Mucosa of stomach (tissue), 1 donor: ENCODE data around the gene STAMBP.
"Not testable (repeated sequence)": the region's sequence is repeated elsewhere in the genome, so short reads cannot be mapped to it uniquely, and the experiment has no call there.

Experiments
- H3K27me3 ChIP-seq: one replicate; pipeline ENCODE4 v1.7.0; 2013; ENCODE audit warnings: mild to moderate bottlenecking, low read length; ENCODE audit not compliant: control insufficient read depth, insufficient read depth
- H3K36me3 ChIP-seq: one replicate; pipeline ENCODE4 v1.7.0; 2013; ENCODE audit warnings: low read length; ENCODE audit not compliant: control insufficient read depth, insufficient read depth
- H3K4me1 ChIP-seq: one replicate; pipeline ENCODE4 v1.7.0; 2013; ENCODE audit warnings: mild to moderate bottlenecking, low read length; ENCODE audit not compliant: control insufficient read depth, insufficient read depth
- H3K4me3 ChIP-seq: one replicate; pipeline ENCODE4 v1.7.0; 2013; ENCODE audit warnings: low read length
- H3K9ac ChIP-seq: one replicate; pipeline ENCODE4 v1.7.0; 2013; ENCODE audit warnings: mild to moderate bottlenecking, low read length, moderate library complexity
- H3K9me3 ChIP-seq: one replicate; pipeline ENCODE4 v1.7.0; 2013; ENCODE audit warnings: mild to moderate bottlenecking, low read length, moderate library complexity; ENCODE audit not compliant: control insufficient read depth
- donor health status: Pancreatic carcinoma.

The STAMBP gene

DNA sequence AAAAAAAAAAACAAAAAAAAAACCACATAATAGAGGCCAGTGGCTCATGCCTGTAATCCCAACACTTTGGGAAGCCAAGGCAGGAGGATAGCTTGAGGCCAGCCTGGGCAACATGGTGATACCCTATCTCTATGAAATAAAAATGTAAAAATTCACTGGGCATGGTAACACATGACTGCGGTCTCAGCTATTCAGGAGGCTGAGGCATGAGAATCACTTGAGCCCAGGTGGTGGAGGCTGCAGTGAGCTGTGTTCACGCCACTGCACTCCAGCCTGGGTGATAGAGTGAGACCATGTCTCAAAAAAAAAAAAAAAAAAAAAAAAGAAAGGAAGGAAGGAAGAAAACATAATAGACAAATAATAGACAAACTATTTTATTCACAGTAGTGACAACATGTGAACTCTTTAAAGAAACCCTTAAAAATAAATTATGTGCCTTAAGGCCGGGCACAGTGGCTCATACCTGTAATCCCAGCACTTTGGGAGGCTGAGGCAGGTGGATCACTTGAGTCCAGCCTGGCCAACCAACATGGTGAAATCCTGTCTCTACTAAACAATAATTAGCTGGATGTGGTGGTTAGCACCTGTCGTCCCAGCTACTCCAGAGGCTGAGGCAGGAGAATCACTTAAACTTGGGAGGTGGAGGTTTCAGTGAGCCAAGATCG is 75.3 kb downstream of the STAMBP start:
- H3K27me3 ChIP-seq, H3K4me3 ChIP-seq, H3K36me3 ChIP-seq, H3K9me3 ChIP-seq, H3K4me1 ChIP-seq, H3K9ac ChIP-seq: not testable (repeated sequence)

DNA sequence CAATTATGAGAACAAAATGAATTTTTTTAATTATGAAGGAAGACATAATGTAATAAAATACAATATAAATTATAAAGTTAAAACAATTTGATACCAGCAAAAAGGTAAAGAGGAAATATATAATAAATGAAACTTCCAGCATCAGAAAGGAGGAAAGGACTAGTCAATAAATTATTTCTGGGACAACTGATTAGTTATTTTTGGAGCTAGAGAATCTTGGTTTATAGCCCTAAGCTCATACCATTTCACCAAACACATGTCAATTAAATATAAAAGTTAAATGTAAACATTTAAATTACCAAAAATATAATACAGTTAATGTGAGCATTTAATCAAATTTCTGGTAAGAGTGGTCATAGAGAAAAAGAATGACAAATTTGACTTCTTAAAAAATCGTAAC is 76.2 kb downstream of the STAMBP start:
- no peaks in the 10 kb centered on the region for H3K27me3 ChIP-seq
- no peak overlapping the region for H3K4me3 ChIP-seq
- H3K9me3 ChIP-seq: no peaks in the 10 kb centered on the region
- H3K36me3 ChIP-seq: no peaks in the 10 kb centered on the region
- no peaks in the 10 kb centered on the region for H3K4me1 ChIP-seq
- H3K9ac ChIP-seq: no peak overlapping the region

DNA sequence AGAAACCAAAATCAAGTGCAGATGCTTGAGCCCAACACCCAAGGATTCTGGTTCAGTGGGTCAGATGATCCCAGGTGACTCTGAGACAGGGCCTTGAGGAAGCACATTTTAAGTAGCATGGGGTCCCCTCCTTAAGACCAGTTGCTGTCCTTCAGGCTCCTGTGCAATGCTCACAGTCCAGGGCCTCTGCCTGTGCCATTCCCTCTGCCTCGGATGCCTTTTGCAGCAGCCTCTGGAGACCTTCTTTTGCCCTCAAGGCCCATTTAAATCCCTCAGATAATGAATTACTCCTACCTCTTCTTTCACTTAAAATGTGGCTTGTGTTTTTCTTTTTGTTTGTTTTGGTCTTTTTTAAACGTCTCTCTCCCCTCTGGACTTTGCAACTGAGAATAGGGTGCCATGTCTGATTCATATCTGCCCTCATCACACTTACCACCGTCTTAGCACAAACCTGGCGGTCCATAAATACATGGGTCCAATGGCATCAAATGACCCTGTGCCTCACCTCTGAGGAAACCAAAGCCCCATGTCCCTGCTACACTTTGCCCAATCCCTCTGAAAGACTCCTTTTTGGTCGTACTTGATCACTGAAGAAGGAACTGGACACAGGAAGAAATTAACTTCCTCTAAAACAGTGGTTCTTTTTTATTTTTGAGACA is 78.2 kb downstream of the STAMBP start:
- no peaks in the 10 kb centered on the region for H3K36me3 ChIP-seq
- no peaks in the 10 kb centered on the region for H3K9me3 ChIP-seq
- no peaks in the 10 kb centered on the region for H3K27me3 ChIP-seq
- no peak overlapping the region for H3K9ac ChIP-seq
- H3K4me3 ChIP-seq: no peak overlapping the region
- no peaks in the 10 kb centered on the region for H3K4me1 ChIP-seq

DNA sequence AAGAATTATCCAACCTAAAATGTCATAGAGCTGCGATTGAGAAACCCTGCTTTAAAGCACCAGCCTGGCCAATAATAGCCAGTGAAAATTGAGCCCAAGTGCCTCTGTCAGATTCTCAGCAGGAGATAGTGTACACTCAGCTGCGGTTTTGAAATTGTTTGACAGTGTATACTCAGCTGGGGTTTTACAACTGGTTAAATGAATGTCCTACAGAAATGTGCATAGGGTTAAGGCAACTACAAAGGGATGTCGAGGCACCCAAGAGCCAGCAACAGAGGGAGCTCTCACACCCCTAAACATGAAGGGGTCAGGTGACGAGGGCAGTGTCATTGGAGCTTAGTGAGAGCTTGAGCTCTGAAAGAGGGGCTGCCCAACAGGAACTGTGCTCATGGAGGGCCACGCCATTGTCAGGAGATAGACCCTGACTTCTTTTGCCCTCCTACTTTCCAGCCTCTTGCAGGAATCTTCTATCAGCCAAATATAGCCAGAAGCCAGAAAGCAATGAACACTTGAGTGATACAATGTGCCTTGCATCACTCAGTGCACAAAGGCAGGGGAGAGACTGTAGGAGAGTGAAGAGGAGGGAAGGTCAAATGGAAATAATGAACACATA is 79.2 kb downstream of the STAMBP start:
- Histone ChIP-seq H3K4me1 (no peaks in the 10 kb centered on the region), H3K9ac (no peak overlapping the region), H3K27me3 (no peaks in the 10 kb centered on the region), H3K36me3 (no peaks in the 10 kb centered on the region), H3K4me3 (no peak overlapping the region), H3K9me3 (no peaks in the 10 kb centered on the region)

DNA sequence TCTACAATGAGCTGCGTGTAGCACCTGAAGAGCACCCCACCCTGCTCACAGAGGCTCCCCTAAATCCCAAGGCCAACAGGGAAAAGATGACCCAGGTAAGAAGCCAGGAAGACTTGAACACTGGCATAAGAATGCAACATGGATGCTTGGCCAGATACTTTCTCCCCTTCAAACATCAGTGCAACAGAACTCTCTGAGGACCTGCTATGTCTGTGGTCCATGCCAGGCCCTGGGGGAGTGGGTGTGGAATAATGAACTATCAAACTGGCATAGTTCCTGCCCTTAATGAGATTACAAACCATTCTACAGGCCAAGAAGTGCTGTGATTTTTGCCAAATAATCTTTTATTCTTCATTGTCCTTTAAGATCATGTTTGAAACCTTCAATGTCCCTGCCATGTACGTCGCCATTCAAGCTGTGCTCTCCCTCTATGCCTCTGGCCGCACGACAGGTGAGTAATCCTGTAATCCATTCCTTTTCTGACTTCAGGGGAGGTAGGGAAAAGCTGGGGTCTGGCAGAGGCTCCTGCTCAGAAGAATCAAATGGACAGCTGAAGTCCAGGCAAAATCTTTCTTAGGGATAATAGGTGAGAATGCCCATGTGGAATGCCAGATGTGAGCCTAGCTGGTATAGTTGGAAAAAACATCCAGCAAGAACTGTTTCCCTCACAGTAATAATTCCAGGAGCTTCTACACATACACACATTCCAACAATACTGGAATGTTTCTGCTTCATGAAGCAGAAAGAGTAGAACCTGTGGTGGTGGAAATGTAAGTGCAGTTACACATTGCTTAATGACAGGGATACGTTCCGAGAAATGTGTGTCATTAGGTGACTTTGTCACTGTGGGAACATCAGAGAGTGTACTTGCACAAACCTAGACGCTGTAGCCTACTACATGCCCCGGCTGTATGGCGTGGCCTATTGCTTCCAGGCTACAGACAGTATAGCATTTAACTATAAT is 80.2 kb downstream of the STAMBP start:
- H3K36me3 ChIP-seq: no peaks in the 10 kb centered on the region
- H3K9me3 ChIP-seq: no peaks in the 10 kb centered on the region
- no peaks in the 10 kb centered on the region for H3K4me1 ChIP-seq
- no peak overlapping the region for H3K4me3 ChIP-seq
- no peak overlapping the region for H3K9ac ChIP-seq
- no peaks in the 10 kb centered on the region for H3K27me3 ChIP-seq

DNA sequence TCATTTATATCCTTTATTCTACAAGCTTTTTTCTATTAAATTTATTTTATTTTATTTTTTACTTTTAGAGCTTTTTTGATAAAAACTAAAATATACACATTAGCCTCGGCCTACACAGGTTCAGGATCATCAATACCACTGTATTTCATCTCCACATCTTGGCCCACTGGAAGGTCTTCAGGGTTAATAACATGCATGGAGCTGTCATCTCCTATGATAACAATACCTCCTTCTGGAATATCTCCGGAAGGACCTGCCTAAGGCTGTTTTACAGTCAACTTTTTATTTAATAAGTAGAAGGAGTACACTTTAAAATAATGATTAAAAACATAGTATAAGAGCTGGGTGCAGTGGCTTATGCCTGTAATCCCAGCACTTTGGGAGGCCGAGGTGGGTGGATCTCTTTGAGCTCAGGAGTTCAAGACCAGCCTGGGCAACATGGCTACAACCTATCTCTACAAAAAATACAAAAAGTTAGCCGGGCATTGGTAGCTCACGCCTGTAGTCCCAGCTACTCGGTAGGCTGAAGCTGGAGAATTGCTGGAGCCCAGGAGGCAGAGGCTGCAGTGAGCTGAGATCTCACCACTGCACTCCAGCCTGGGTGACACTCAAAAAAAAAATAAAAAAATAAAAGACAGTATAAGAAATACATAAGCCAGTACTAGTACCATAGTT is 82.2 kb downstream of the STAMBP start:
- no peaks in the 10 kb centered on the region for H3K36me3 ChIP-seq
- H3K4me3 ChIP-seq: no peak overlapping the region
- no peaks in the 10 kb centered on the region for H3K4me1 ChIP-seq
- H3K9ac ChIP-seq: no peak overlapping the region
- no peaks in the 10 kb centered on the region for H3K27me3 ChIP-seq
- H3K9me3 ChIP-seq: no peaks in the 10 kb centered on the region

DNA sequence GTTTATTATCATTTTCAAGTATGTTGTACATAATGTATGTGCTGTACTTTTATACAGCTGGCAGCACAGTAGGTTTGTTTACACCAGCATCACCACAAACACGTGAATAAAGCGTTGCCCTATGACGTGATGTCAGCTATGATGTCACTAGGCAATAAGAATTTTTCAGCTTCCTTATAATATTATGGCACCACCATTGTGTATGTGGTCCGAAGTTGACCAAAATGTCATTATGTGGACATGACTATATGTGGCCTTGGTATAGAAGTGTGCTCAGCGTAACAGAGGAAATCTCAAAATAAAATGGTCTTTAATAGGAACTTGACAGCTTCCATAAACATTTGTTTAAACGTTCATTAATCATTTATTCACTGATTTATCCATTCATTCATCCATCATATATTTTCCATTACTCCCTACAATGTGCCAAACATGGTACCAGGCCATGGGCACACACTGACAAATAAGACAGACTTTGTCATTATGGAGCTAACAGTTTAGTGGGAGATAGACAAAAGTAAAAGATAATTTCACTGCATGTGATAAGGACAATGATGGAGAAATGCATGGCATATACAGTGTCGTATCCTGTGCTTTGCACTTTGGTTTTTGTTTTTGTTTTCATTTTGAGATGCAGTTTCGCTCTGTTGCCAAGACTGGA is 82.9 kb downstream of the STAMBP start:
- H3K36me3 ChIP-seq: no peaks in the 10 kb centered on the region

DNA sequence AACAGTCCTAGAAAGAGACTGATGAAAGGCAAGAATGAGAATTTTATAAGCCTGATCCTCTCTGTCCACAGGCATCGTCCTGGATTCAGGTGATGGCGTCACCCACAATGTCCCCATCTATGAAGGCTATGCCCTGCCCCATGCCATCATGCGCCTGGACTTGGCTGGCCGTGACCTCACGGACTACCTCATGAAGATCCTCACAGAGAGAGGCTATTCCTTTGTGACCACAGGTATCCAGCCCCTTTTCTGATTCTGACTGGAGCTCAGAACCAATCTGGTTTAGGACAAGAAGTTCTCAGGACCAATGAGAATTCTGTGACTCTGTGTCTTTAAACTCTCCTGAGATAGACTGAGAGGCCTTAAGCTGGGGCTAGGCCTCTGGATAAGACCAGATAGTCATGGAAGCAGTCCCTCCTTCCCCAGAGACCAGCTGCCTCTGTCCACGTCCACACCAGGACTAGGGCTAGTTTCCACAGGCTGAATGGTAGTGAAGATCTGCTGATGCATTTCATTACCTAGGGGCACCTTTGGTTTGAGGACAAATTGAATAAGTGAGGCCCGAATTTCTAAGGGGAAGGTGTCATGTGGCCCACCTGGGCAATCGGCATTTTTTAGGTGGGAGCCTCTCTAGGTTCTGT is 84.8 kb downstream of the STAMBP start:
- Histone ChIP-seq H3K9me3 (no peaks in the 10 kb centered on the region), H3K36me3 (no peaks in the 10 kb centered on the region), H3K4me1 (no peaks in the 10 kb centered on the region), H3K4me3 (no peak overlapping the region), H3K27me3 (no peaks in the 10 kb centered on the region), H3K9ac (no peak overlapping the region)

More for the DNA sequence above, 82.9 kb downstream of the STAMBP start:
- Histone ChIP-seq H3K9me3 (no peaks in the 10 kb centered on the region), H3K27me3 (no peaks in the 10 kb centered on the region), H3K9ac (no peak overlapping the region), H3K4me3 (no peak overlapping the region), H3K4me1 (no peaks in the 10 kb centered on the region)

DNA sequence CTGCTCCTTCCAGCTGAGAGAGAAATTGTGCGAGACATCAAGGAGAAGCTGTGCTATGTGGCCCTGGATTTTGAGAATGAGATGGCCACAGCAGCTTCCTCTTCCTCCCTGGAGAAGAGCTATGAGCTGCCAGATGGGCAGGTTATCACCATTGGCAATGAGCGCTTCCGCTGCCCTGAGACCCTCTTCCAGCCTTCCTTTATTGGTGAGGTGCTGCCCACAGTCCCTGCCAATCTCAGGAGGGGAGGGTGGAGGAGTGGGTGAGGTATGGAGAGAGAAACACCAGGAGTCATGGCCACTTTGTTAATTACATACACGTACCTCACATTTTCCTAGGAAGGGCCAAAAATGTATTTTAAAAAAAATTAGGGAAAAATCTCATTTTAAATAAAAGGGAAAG is 85.9 kb downstream of the STAMBP start:
- H3K4me1 ChIP-seq: no peaks in the 10 kb centered on the region
- no peaks in the 10 kb centered on the region for H3K36me3 ChIP-seq
- H3K9me3 ChIP-seq: no peaks in the 10 kb centered on the region
- H3K27me3 ChIP-seq: no peaks in the 10 kb centered on the region
- no peak overlapping the region for H3K9ac ChIP-seq
- H3K4me3 ChIP-seq: no peak overlapping the region

DNA sequence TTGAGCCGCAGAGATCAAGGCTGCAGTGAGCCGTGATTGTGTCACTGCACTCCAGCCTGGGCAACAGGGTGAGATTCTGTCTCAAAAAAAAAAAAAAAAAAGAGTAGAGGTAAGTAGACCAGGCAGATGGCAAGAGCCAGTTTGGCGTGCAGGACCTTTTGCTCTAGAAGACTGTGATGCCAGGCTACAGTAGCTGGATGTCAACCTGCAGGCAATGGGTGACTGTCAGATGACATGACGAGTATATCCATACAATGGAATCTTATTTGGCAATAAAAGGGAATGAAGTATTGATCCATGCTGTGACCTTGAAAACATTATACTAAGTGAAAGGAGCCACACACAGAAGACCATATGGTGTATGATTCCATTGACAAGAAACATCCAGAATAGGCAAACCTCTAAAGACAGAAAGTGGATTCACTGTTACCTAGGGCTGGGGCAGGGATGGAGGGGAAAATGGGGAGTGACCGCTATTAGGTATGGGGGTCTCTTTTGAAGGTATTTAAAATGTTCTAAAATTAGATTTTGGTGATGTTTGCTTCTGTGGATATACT is 86.8 kb downstream of the STAMBP start:
- H3K9ac ChIP-seq: no peak overlapping the region
- H3K27me3 ChIP-seq: no peaks in the 10 kb centered on the region
- no peaks in the 10 kb centered on the region for H3K36me3 ChIP-seq
- H3K9me3 ChIP-seq: no peaks in the 10 kb centered on the region
- H3K4me3 ChIP-seq: no peak overlapping the region
- no peaks in the 10 kb centered on the region for H3K4me1 ChIP-seq
